SK-N-SH treated with all-trans-retinoic acid at 6 μM for 48 hours (cell line): Measurements from ENCODE around the gene FHOD3.

Experiments
- ARNTL ChIP-seq: fragments of 450-650 bp; formaldehyde crosslinking; IDR thresholded peaks from 2 replicates; pipeline ENCODE4 v1.5.0; 2020; ENCODE audit warnings: low read depth, mild to moderate bottlenecking, moderate library complexity, borderline replicate concordance
- BACH2 ChIP-seq: fragments of 250-450 bp; sonication (Bioruptor Pico); IDR thresholded peaks from 2 replicates; pipeline ENCODE4 v1.9.0; 2021; ENCODE audit warnings: mild to moderate bottlenecking, borderline replicate concordance
- CSDC2 ChIP-seq: fragments of 250-450 bp; sonication (Bioruptor Pico); IDR thresholded peaks from 2 replicates; pipeline ENCODE4 v1.5.0; 2020; ENCODE audit warnings: mild to moderate bottlenecking, moderate library complexity
- ESRRG ChIP-seq: fragments of 250-450 bp; sonication (Bioruptor Pico); IDR thresholded peaks from 2 replicates; pipeline ENCODE4 v1.6.1; 2021; ENCODE audit warnings: mild to moderate bottlenecking
- GLIS3 ChIP-seq: fragments of 250-450 bp; sonication (Bioruptor Pico); IDR thresholded peaks from 2 replicates; pipeline ENCODE4 v1.5.0; 2020; ENCODE audit warnings: mild to moderate bottlenecking, moderate library complexity
- PATZ1 ChIP-seq: fragments of 250-450 bp; sonication (Bioruptor Pico); IDR thresholded peaks from 2 replicates; pipeline ENCODE4 v1.8.0; 2020; ENCODE audit warnings: mild to moderate bottlenecking, moderate library complexity, borderline replicate concordance
- PPARA ChIP-seq: fragments of 250-450 bp; sonication (Bioruptor Pico); IDR thresholded peaks from 2 replicates; pipeline ENCODE4 v1.5.0; 2020; ENCODE audit warnings: mild to moderate bottlenecking, borderline replicate concordance
- RARB ChIP-seq: fragments of 250-450 bp; sonication (Bioruptor Pico); IDR thresholded peaks from 2 replicates; pipeline ENCODE4 v1.8.0; 2021; ENCODE audit warnings: mild to moderate bottlenecking, moderate library complexity
- TCF4 ChIP-seq: fragments of 250-450 bp; sonication (Bioruptor Pico); IDR thresholded peaks from 2 replicates; pipeline ENCODE4 v1.8.0; 2021; ENCODE audit warnings: mild to moderate bottlenecking, moderate library complexity, borderline replicate concordance
- TOX ChIP-seq: fragments of 250-450 bp; sonication (Bioruptor Pico); IDR thresholded peaks from 2 replicates; pipeline ENCODE4 v1.8.0; 2021; ENCODE audit warnings: mild to moderate bottlenecking, moderate library complexity, borderline replicate concordance
- ZC3H10 ChIP-seq: fragments of 250-450 bp; sonication (Bioruptor Pico); IDR thresholded peaks from 2 replicates; pipeline ENCODE4 v1.5.1; 2021; ENCODE audit warnings: mild to moderate bottlenecking, moderate library complexity
- ZFP30 ChIP-seq: fragments of 450-650 bp; formaldehyde crosslinking; IDR thresholded peaks from 2 replicates; pipeline ENCODE4 v1.5.0; 2022; ENCODE audit warnings: mild to moderate bottlenecking, moderate library complexity
- ZNF70 ChIP-seq: fragments of 450-650 bp; formaldehyde crosslinking; IDR thresholded peaks from 2 replicates; pipeline ENCODE4 v1.5.0; 2020; ENCODE audit warnings: mild to moderate bottlenecking, moderate library complexity

GRCh38 chr18:36403896-36404820 lies 106.6 kb downstream of the FHOD3 start:
- TF ChIP-seq RARB (CRISPR knock-in tag) (no peak), GLIS3 (CRISPR knock-in tag) (no peak), BACH2 (no peak), ZC3H10 (CRISPR knock-in tag) (no peak), ZFP30 (CRISPR knock-in tag) (no peak), PATZ1 (CRISPR knock-in tag) (no peak), ESRRG (CRISPR knock-in tag) (no peak), ZNF70 (CRISPR knock-in tag) (no peak), PPARA (no peak), TCF4 (CRISPR knock-in tag) (no peak), ARNTL (no peak), TOX (no peak), CSDC2 (CRISPR knock-in tag) (no peak)
